ENCODE measurements around the gene C1QL4.

The C1QL4 gene

DNA sequence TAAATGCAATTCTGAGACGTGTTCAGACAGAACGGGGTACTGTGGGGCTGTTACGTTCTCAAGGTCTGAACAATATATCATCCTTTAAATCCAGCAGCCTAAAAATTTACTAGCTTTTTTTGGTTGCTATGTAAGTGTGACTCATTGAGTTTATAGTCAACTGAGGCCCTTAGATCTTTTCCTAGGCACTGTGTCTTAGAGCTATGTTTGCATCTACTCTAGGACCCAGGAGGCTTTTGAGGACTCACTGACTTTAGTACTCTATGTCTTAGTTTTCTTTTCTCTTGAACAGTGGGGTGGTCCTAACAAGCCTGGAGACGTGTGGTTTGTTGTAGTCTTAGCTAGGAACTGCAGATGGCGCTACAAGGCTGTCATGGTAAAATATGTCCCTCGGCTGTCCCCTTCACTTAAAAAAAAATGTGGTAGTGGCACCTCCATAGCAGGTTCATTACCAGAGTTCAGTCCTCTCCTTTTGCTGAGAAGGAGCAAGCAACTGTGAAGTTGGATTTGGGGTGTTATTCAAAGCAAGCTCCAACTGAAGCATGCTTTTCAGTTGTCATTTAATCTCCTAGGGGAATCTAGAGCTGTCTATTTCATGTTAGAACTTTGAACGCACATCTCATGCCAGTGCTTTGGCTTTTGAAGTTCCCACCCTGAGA, 21.6 kb upstream of the C1QL4 start:
- DNase-seq = peak; percentile 57 to 66
- Mint-ChIP-seq H3K27me3 (peaks cover 17% of the 10 kb centered on the region), H3K9me3 (no peaks in the 10 kb centered on the region)

GRCh38 chr12:49357103-49357678, 20.2 kb upstream of the C1QL4 start:
- ATAC-seq = no peak
- no peaks in the 10 kb centered on the region for H3K9me3 Mint-ChIP-seq
- no peak for DNase-seq
- no peak overlapping the region for H3K4me3 Mint-ChIP-seq
- H3K27me3 Mint-ChIP-seq = peaks cover 27% of the 10 kb centered on the region
- no peak overlapping the region for H3K27ac Mint-ChIP-seq
- H3K4me1 Mint-ChIP-seq = peaks cover 8% of the 10 kb centered on the region

More for the DNA sequence above, 21.6 kb upstream of the C1QL4 start:
- Mint-ChIP-seq H3K4me1 (peaks cover 8% of the 10 kb centered on the region), H3K4me3 (no peak overlapping the region), H3K27ac (no peak overlapping the region)
- peak; percentile 94 for ATAC-seq

GRCh38 chr12:49355913-49356312, 18.9 kb upstream of the C1QL4 start:
- H3K9me3 Mint-ChIP-seq = no peaks in the 10 kb centered on the region
- ATAC-seq (no peak), DNase-seq (no peak)
- peaks cover 39% of the 10 kb centered on the region for H3K27me3 Mint-ChIP-seq
- peaks cover 8% of the 10 kb centered on the region for H3K4me1 Mint-ChIP-seq
- no peak overlapping the region for H3K27ac Mint-ChIP-seq
- H3K4me3 Mint-ChIP-seq = no peak overlapping the region

DNA sequence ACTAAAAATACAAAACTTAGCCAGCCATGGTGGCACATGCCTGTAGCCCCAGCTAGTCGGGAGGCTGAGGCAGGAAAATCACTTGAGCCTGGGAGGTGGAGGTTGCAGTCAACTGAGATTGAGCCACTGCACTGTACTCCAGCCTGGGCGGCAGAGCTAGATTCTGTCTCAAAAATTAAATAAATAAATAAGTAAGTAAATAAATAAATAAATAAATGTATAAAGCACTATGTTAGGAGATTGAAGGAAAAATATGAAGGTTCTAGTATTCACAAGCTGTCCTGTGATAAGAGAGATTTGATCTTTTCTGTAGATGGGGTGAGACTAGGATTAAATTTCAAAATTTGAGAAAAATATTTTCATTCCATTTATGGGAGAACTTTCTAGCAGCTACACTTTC, 15.4 kb upstream of the C1QL4 start:
- ATAC-seq = no peak
- Mint-ChIP-seq H3K9me3 (no peaks in the 10 kb centered on the region), H3K4me1 (peaks cover 9% of the 10 kb centered on the region), H3K27me3 (peaks cover 65% of the 10 kb centered on the region), H3K4me3 (no peak overlapping the region), H3K27ac (no peak overlapping the region)
- no peak for DNase-seq

DNA sequence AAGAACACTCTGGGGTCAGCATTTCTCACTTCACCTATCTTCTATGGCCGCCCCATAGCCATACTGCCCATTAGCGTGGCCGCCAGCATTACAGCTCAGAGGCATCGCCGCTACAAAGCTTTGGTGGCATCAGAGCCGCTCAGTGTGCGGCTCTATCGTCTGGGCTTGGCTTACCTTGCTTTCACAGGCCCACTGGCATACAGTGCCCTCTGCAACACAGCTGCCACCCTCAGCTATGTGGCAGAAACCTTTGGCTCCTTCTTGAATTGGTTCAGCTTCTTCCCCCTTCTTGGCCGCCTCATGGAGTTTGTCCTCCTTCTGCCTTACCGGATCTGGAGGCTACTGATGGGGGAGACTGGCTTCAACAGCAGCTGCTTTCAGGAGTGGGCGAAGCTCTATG, 12.3 kb upstream of the C1QL4 start:
- Mint-ChIP-seq H3K9me3 (no peaks in the 10 kb centered on the region), H3K27ac (no peak overlapping the region), H3K4me3 (no peak overlapping the region), H3K27me3 (peaks cover 89% of the 10 kb centered on the region), H3K4me1 (peaks cover 32% of the 10 kb centered on the region)
- DNase-seq (peak in 1 of 2 donors; percentile 7), ATAC-seq (no peak)

GRCh38 chr12:49348781-49349180, 11.8 kb upstream of the C1QL4 start:
- no peak for ATAC-seq
- Mint-ChIP-seq H3K9me3 (no peaks in the 10 kb centered on the region), H3K4me3 (no peak overlapping the region), H3K27ac (no peak overlapping the region), H3K27me3 (peaks cover 94% of the 10 kb centered on the region), H3K4me1 (peaks cover 37% of the 10 kb centered on the region)
- no peak for DNase-seq

DNA sequence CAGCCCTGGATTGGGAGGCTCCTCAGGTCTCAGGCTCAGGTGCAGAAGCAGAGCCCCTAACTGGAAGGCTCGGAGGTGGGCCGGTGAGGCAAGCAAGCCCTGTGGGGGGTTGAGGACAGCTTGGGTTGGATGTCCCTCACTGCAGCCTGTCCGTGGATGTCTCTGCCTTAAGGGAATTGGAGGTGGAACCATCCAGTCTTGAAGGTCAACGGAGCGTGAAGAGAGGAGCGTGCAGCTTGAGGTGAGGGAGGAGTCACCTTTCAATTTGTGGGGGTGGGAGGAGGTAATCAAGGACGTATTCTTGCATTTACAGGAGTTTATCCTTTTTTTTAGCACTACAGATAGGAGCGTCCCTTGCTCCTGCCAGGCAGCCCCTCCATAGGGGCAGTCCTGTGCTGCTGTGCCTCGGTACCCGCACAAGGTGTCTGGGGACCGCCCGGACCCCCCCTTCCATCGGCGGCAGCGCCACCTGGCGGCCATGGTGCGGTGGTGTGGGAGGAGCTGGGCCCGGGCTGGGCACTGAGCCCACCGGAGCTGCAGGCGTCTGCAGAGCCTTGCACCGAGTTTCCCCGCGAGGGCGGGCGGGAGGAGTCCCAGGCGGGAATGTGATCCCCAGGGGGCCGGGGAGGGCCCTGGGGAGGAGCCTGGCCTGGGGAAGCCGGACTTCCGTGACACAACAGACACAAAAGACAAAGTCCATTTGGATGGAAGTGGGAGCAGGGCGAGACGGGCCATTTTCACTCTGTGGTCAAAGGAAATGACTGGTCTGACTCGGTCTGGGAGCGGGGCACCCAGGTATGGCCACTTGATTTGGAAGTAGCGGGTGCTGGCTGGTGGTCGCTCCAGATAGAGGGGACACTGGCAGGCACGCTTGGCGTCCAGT, 10.6 kb upstream of the C1QL4 start:
- Mint-ChIP-seq H3K27ac (peak overlapping the region in 1 of 2 donors; percentile 82), H3K4me3 (peak overlapping the region; percentile 81 to 92), H3K27me3 (peaks cover 98% of the 10 kb centered on the region), H3K4me1 (peaks cover 49% of the 10 kb centered on the region), H3K9me3 (no peaks in the 10 kb centered on the region)
- DNase-seq (peak; percentile 84 to 86), ATAC-seq (peak; percentile 86)

- Mint-ChIP-seq H3K27me3 (peaks cover 100% of the 10 kb centered on the region), H3K27ac (no peak within 1 kb of the TSS), H3K4me3 (peak within 1 kb of the TSS; percentile 81 to 92), H3K9me3 (no peaks in the 10 kb centered on the region), H3K4me1 (peaks cover 50% of the 10 kb centered on the region)
- ATAC-seq = peak; percentile 31
- DNase-seq = peak; percentile 47 to 48
Observed at GRCh38 chr12:49346659-49347310, 9.8 kb upstream of the C1QL4 start, which contains the start of gene DNAJC22. DNAJC22 (plus strand) TSS chr12:49346888; CDS start chr12:49348873, 1,985 bp downstream.

GRCh38 chr12:49345825-49346658, 9.1 kb upstream of the C1QL4 start:
- DNase-seq = peak in 1 of 2 donors; percentile 8
- no peak for ATAC-seq
- Mint-ChIP-seq H3K4me1 (peaks cover 50% of the 10 kb centered on the region), H3K27me3 (peaks cover 100% of the 10 kb centered on the region), H3K27ac (no peak overlapping the region), H3K9me3 (no peaks in the 10 kb centered on the region), H3K4me3 (peak overlapping the region; percentile 81 to 92)

DNA sequence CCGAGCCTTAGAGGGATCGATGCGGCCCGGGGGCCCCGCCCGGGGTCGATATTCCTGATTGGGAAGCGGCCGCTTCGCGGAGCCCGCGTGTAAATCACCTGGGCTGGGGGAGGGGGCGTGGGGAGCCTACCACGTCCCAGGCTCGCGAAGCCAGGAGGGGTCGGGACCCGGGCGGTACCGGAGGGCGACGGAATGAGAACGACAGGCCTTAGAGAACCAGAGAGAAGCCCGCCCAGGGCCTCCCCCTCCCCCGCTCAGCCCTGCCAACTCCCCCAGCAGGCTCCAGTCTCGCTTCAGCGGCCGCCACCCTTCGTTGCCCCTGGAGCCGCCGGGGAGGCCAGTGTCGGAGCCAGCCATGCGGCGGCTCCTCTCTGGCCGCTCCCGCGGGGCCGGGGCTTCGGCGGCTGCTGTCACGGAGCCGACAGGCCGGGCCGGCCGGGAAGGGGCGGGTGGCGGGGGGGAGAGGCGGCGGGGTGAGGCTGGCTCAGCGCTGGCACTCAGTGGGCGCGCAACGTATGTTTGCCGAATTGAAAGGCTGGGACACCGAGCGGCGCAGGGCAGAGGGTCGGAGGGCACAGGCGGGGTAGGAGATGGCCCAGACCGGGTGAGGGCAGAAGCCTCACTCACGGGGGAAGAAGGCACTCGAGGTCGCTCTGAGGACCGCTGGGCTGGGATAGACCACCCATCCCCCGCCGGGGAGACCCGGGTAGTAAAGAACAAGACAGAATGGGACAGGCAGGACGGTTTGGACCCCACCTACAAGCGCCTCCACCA, 8.2 kb upstream of the C1QL4 start:
- no peaks in the 10 kb centered on the region for H3K9me3 Mint-ChIP-seq
- peak overlapping the region; percentile 81 to 92 for H3K4me3 Mint-ChIP-seq
- DNase-seq = peak in 1 of 2 donors; percentile 38
- peaks cover 100% of the 10 kb centered on the region for H3K27me3 Mint-ChIP-seq
- H3K27ac Mint-ChIP-seq = peak overlapping the region in 1 of 2 donors; percentile 57
- no peak for ATAC-seq
- peaks cover 50% of the 10 kb centered on the region for H3K4me1 Mint-ChIP-seq

- no peak for ATAC-seq
- H3K27ac Mint-ChIP-seq = no peak overlapping the region
- peak in 1 of 2 donors; percentile 8 for DNase-seq
- no peaks in the 10 kb centered on the region for H3K9me3 Mint-ChIP-seq
- peak overlapping the region in 1 of 2 donors; percentile 58 for H3K4me3 Mint-ChIP-seq
- peaks cover 50% of the 10 kb centered on the region for H3K4me1 Mint-ChIP-seq
- peaks cover 100% of the 10 kb centered on the region for H3K27me3 Mint-ChIP-seq
Observed at GRCh38 chr12:49344486-49345050, 7.6 kb upstream of the C1QL4 start.

- peak; percentile 27 to 42 for DNase-seq
- peak; percentile 16 for ATAC-seq
- peak overlapping the region in 1 of 2 donors; percentile 50 for H3K27ac Mint-ChIP-seq
- H3K4me3 Mint-ChIP-seq = peak overlapping the region; percentile 56 to 68
- peaks cover 49% of the 10 kb centered on the region for H3K4me1 Mint-ChIP-seq
- peaks cover 100% of the 10 kb centered on the region for H3K27me3 Mint-ChIP-seq
- no peaks in the 10 kb centered on the region for H3K9me3 Mint-ChIP-seq
Observed at GRCh38 chr12:49342914-49343731, 6.1 kb upstream of the C1QL4 start.
